Fibroblast of the aortic adventitia (primary cell): ENCODE results near the gene KIF15. TPM values are rescaled to one million over a fixed set of nuclear protein-coding genes. Genes with fewer than 3 reads are reported as not detected.
"Not testable (repeated sequence)": the region's sequence is repeated elsewhere in the genome, so short reads cannot be mapped to it uniquely, and the experiment has no call there.

Experiments
- DNase-seq: peaks from one replicate; pipeline ENCODE4 v3.0.0-alpha.2; 2010; ENCODE audit warnings: low read depth
- H3K4me3 ChIP-seq: 2 replicates; pipeline ENCODE4 v1.5.1; 2011; ENCODE audit warnings: low read depth, mild to moderate bottlenecking, control low read depth, low read length, moderate library complexity
- CTCF ChIP-seq: IDR thresholded peaks from 2 replicates; pipeline ENCODE4 v1.5.1; 2011; ENCODE audit warnings: mild to moderate bottlenecking, low read length, control low read depth, inconsistent platforms; ENCODE audit not compliant: insufficient read depth
- total RNA-seq: library from RNA; depleted of rRNA; stranded (reverse); fragments of >200 nt; gene quantifications from 2 replicates; pipeline ENCODE4 v1.2.3, GENCODE V29; 2012; ENCODE audit warnings: low replicate concordance

The KIF15 gene
- total RNA-seq, 1 donor: 17.1 TPM

GRCh38 chr3:44795197-44795596, 33.6 kb downstream of the KIF15 start:
- DNase-seq: no peak
- no peak for TF ChIP-seq CTCF
- H3K4me3 ChIP-seq: no peak overlapping the region

GRCh38 chr3:44802011-44802410, 40.4 kb downstream of the KIF15 start:
- TF ChIP-seq CTCF: no peak
- no peak for DNase-seq
- no peak overlapping the region for H3K4me3 ChIP-seq

DNA sequence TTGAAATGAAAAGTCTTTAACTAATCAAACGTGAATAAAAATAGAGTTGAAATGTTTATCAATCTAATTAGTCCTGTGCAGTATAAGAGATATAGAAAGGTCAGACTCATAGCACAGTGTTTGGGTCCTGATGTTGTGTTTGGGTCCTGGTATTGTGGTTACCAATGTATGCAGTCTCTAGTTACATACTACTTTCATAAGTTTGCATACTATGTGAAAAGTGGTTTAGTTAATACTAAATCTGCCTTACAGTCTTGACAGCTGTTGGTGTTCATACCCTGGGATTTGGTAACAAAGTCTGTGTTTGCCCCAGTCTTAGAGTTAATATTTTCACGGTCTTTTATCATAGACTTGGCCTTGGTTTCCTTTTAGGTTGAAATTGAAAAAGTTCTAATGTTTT, 41.7 kb downstream of the KIF15 start:
- H3K4me3 ChIP-seq: no peak overlapping the region
- TF ChIP-seq CTCF: no peak
- no peak for DNase-seq

DNA sequence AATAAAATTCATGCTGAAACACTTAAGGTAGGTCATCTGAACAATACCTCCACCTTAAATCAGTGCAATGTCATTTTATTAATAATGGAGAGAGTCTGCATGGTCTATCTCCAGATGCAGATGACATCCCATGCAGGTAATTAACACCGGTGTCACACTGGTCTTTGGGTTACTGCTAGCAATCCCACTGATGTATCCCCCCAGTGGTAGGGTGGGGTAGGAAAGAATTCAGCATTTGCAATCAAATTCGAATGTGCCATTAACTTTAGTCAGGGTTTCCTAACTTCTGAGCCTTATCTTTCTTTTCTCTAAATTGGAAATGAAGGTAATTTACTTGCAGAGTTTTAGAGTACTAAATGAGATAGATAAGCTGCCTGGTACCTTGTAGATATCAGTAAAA, 44.4 kb downstream of the KIF15 start:
- DNase-seq: no peak
- no peak overlapping the region for H3K4me3 ChIP-seq
- TF ChIP-seq CTCF: no peak

DNA sequence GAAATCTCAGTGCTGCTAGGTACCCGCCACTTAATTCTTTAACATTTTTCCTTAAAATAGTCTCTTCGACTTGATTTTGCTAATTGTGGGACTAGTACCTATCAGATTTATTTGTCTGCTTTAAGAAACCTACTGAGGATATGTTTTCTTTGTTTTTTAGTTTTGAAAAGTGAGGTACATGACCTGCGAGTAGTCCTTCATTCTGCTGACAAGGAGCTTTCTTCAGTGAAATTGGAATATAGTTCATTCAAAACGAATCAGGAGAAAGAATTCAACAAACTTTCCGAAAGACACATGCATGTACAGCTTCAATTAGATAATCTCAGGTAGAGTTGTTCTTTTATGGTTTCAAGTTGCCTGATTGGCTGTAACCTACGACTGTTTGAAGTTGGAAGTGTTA, 53.2 kb downstream of the KIF15 start:
- no peak for DNase-seq
- no peak overlapping the region for H3K4me3 ChIP-seq
- no peak for TF ChIP-seq CTCF

DNA sequence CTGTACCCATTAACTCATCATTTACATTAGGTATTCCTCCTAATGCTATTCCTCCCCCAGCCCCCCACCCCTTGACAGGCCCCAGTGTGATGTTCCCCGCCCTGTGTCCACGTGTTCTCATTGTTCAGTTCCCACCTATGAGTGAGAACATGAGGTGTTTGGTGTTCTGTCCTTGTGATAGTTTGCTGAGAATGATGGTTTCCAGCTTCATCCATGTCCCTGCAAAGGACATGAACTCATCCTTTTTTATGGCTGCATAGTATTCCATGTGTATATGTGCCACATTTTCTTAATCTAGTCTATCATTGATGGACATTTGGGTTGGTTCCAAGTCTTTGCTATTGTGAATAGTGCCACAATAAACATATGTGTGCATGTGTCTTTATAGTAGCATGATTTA, 54.7 kb downstream of the KIF15 start:
- DNase-seq, H3K4me3 ChIP-seq: not testable (repeated sequence)

DNA sequence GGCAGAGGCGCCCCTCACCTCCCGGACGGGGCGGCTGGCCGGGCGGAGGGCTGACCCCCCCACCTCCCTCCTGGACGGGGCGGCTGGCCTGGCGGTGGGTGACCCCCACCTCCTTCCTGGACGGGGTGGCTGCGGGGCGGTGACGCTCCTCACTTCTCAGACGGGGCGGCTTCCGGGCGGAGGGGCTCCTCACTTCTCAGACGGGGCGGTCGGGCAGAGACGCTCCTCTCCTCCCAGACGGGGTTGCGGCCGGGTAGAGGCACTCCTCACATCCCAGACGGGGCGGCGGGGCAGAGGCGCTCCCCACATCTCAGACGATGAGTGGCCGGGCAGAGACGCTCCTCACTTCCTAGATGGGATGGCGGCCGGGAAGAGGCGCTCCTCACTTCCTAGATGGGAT, 59.6 kb downstream of the KIF15 start:
- not testable (repeated sequence) for DNase-seq, H3K4me3 ChIP-seq

GRCh38 chr3:44825264-44825925, 63.8 kb downstream of the KIF15 start:
- no peak for TF ChIP-seq CTCF
- no peak overlapping the region for H3K4me3 ChIP-seq
- DNase-seq: peak; percentile 59
